Right hindlimb (tissue), 1 donor: Measurements from ENCODE around the gene ART1.
A peak's percentile ranks its signal among the peaks of the same experiment; 100 is the strongest.
"Not testable (repeated sequence)": the region's sequence is repeated elsewhere in the genome, so short reads cannot be mapped to it uniquely, and the experiment has no call there.

Experiments used
- DNase-seq: peaks from one replicate; pipeline ENCODE4 v3.0.0-alpha.2; 2018

The ART1 gene

GRCh38 chr11:3644817-3645235 lies at the start of gene ART1:
ART1 (plus strand) TSS chr11:3645128; CDS start chr11:3659214, 14,086 bp downstream.
- DNase-seq: no peak

GRCh38 chr11:3597743-3598142 lies 47.2 kb upstream of the ART1 start:
- DNase-seq: not testable (repeated sequence)

DNA sequence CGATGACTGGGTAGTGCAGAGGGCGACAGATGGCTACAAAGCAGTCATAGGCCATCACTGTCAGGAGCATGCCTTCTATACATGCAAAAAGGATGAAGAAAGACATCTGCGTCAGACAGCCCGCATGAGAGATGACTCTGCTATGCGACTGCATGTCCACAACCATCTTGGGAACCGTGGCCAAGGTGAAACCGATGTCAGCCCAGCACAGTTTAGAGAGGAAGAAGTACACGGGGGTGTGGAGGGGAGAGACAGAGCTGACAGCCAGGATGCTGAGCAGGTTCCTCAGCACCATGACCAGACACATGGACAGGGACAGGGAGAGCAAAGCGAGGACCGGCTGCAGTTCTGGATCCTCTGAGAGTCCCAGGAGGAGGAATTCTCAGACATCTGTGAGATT lies 44.7 kb upstream of the ART1 start:
- DNase-seq: not testable (repeated sequence)

- no peak for DNase-seq
Measured at GRCh38 chr11:3604167-3604566, 40.8 kb upstream of the ART1 start.

DNA sequence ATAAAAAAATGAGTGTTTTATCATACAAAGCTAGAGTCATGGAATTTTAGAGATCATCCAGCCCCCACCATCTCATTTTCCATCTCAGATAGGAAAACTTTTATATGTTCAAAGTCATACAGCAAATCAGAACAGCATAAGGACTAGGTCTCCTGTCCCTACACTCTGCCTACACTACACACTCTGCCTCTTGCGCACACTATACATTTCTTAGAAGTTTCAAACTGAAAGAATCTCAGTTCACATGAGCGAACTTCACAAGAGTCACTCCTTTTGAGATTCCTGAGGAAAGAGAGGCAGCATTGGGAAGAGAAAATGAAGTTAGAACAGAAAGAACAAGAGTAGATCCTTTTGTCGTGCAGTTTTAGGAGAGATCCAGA lies 39.7 kb upstream of the ART1 start:
- DNase-seq: no peak

- DNase-seq: no peak
Measured at GRCh38 chr11:3605771-3606203, 39.1 kb upstream of the ART1 start.

DNA sequence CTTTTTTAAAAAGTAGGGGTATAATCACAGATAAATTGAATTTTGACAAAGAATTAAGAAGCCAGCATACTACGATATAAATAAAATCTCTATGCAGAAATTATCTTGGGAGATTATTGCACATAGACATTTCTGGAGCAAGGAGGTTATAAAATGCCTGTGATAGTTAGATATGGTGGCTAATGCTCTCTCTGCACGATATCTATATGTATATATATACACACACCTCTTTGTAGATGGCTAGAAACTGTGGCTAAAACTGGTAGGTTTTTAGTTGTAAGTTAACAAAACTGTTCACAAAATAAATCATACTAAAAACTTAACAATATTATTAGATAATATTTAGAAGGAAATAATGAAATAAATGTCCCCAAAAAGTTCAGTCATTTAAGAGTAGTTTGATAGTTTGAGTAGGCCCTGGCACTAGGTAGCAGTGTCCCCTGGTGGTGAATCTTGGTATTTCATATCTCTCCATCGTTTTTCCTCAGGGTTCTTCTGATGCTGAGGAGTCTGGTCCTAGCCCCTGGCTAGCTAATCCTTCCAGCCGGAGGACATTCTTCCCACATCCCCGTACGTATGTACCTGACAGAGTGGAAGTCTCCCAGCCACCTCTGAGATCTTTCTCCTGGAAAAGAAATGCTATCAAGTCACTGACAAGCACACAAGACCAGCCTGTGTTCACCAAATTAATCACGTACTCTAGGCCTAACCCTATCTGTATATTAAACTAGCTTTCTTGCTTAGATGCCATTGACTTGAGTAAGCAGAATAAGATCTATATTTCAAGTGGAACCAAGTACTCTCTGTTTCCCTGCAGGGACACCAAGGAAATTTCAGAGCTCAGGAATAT lies 35.3 kb upstream of the ART1 start:
- DNase-seq: no peak

DNA sequence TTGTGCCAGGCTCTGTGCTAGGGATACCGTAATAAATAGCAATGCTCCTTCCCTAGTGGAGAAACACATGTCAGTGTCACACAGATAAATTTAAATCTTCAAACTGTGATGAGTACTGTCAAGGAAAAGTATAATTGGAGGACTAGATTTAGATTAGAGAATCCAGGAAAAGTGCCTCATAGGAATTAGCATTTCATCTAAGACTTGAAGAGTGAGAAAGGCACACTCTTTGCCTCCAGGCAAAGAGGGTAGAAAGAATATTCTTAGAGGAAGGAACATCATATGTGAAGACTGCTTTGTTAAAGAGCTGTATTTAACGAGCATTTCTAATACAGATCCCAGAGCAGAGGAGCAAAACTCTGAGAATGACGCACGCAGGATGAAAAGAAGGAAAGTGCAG lies 34.1 kb upstream of the ART1 start:
- no peak for DNase-seq

- no peak for DNase-seq
Measured at GRCh38 chr11:3611976-3612678, 32.8 kb upstream of the ART1 start.

GRCh38 chr11:3613998-3614741 lies 30.8 kb upstream of the ART1 start:
- no peak for DNase-seq

GRCh38 chr11:3614742-3615171 lies 30.2 kb upstream of the ART1 start:
- DNase-seq: no peak

DNA sequence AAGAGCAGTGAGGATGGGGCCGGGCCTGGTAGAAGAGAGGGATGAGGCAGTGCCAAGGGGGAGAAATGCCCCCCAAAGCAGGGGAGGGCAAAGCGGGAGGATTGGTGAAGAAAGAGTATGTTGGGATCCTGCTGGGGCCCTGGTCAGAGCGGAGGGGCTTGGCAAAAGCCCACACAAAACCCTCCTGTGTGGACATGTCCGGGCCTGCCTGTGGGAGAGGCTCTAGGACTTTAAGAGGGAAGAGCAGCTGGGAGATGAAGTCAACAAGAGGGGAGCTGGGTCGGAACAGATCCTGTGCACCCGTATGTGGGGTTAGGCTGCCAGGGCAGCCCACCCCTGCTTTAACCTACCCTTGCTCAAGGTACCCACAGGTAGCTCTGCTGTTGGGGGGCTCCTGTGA lies 28.9 kb upstream of the ART1 start:
- no peak for DNase-seq

GRCh38 chr11:3616721-3617460 lies 28.0 kb upstream of the ART1 start:
- peak; percentile 57 for DNase-seq

DNA sequence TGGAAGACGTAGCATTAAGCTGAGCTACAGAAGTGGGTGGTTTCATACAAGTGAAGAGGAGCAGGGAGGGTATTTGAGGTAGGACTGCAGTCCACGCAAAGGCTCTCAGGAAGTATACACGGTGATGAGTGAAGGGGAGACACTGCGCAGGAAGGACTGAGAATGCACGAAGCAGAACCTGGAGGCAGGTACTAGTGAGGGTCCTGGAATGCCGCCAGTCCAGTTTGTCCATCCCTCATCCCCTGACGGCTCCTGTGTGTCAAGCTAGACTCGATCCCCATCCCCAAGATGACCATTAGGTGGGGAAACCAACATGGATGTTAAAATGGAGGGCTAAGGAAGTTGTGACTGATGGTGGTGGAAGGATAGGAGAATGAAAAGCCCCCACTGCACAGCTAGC lies 26.9 kb upstream of the ART1 start:
- no peak for DNase-seq

- DNase-seq: no peak
Measured at GRCh38 chr11:3622521-3622920, 22.4 kb upstream of the ART1 start.

- no peak for DNase-seq
Measured at GRCh38 chr11:3623121-3623520, 21.8 kb upstream of the ART1 start.

- DNase-seq: no peak
Measured at GRCh38 chr11:3623767-3624458, 21.0 kb upstream of the ART1 start.

GRCh38 chr11:3626250-3626960 lies 18.5 kb upstream of the ART1 start:
- DNase-seq: no peak

- no peak for DNase-seq
Measured at GRCh38 chr11:3627291-3627690, 17.6 kb upstream of the ART1 start.

DNA sequence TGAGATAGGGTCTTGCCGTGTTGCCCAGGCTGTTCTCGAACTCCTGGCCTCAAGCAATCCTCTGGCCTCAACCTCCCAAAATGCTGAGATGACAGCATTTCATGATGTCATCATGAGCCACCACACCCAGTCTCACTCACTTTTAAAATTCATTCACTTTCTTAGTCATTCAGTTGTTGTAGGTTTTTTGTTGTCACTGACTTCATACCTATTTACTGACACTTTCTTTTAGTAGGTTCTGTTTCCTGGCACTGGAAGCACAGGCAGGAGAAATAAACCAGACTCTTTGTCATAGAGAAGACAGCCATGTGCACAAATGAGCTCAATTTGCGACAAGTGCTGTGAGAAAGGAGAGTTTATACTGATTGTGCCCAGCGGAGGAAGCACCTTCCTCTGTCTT lies 13.6 kb upstream of the ART1 start:
- no peak for DNase-seq

DNA sequence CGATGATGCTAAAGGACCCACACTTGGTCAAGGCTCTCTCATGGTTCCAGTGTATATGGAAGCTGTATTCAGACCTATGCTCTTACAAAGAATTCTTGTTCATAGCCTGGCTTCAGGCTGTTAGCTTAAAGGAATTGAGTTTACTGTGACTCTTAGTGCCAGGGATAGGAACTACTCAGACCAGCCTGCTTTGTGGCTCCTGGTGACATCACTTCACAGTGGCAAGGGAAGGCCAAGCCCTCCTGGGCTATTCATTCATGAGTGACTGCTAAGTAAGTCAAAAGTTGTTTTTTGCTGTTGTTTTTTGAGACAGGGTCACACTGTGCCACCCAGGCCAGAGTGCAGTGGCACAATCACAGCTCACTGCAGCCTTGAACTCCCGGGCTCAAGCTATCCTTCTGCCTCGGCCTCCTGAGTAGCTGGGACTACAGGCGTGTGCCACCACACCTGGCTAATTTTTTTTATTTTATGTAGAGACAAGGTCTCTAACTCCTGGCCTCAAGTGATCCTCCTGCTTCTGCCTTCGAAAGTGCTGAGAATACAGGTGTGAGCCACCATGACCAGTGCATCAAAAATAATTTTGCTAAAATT lies 12.8 kb upstream of the ART1 start:
- DNase-seq: no peak
